KOPT-K1 (cell line): ENCODE measurements around the gene PLAGL1.
"Not testable (repeated sequence)": the region's sequence is repeated elsewhere in the genome, so short reads cannot be mapped to it uniquely, and the experiment has no call there.

ENCODE experiments used
- H3K27ac ChIP-seq: fragments of 200-600 bp; sonication (generic); 2 replicates; pipeline ENCODE4 v1.5.1; 2016; ENCODE audit warnings: antibody characterized with exemption, mild to moderate bottlenecking, low read depth, low read length; ENCODE audit not compliant: poor library complexity, severe bottlenecking
- H3K36me3 ChIP-seq: fragments of 200-600 bp; sonication (generic); 2 replicates; pipeline ENCODE4 v1.5.1; 2017; ENCODE audit warnings: antibody characterized with exemption, mild to moderate bottlenecking, low read length, moderate library complexity; ENCODE audit not compliant: insufficient read depth
- H3K9me3 ChIP-seq: fragments of 200-600 bp; sonication (generic); 2 replicates; pipeline ENCODE4 v1.5.1; 2017; ENCODE audit warnings: antibody characterized with exemption, low read length, mild to moderate bottlenecking; ENCODE audit not compliant: insufficient read depth, poor library complexity, severe bottlenecking

Gene PLAGL1

GRCh38 chr6:144027932-144028587, 20.0 kb upstream of the PLAGL1 start:
- Histone ChIP-seq H3K9me3 (peaks cover 6% of the 10 kb centered on the region), H3K27ac (no peak overlapping the region), H3K36me3 (no peaks in the 10 kb centered on the region)

- Histone ChIP-seq H3K9me3 (no peaks in the 10 kb centered on the region), H3K27ac (no peak overlapping the region), H3K36me3 (no peaks in the 10 kb centered on the region)
Observed at GRCh38 chr6:144023216-144023615, 15.2 kb upstream of the PLAGL1 start.

- Histone ChIP-seq H3K36me3 (no peaks in the 10 kb centered on the region), H3K9me3 (no peaks in the 10 kb centered on the region), H3K27ac (no peak overlapping the region)
Observed at GRCh38 chr6:144019929-144020328, 11.9 kb upstream of the PLAGL1 start.

- Histone ChIP-seq H3K9me3 (no peaks in the 10 kb centered on the region), H3K27ac (no peak overlapping the region), H3K36me3 (no peaks in the 10 kb centered on the region)
Observed at GRCh38 chr6:144017166-144018094, 9.4 kb upstream of the PLAGL1 start.

DNA sequence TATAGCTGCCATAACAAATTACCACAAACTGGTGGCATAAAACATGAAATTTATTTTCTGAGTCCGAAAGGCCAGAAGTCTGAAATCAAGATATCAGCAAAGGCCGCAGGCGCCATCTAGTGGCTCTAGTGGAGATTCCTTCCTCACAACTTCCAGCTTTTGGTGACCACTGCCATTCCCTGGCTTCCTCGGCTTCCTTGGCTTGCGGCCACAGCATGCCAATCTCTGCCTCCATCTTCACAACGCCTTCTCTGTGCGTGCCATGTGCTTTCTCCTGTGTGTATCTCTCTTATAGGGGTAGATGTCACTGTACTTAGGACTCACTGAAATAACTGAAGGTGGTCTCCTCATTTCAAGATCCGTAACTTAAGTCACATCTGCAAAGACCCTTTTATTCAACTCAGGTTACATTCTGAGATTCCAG, 5.4 kb upstream of the PLAGL1 start:
- Histone ChIP-seq H3K9me3 (no peaks in the 10 kb centered on the region), H3K27ac (no peak overlapping the region), H3K36me3 (no peaks in the 10 kb centered on the region)

GRCh38 chr6:144012534-144012933, 4.5 kb upstream of the PLAGL1 start:
- H3K36me3 ChIP-seq, result no peaks in the 10 kb centered on the region
- H3K9me3 ChIP-seq, result no peaks in the 10 kb centered on the region
- H3K27ac ChIP-seq, result no peak overlapping the region

DNA sequence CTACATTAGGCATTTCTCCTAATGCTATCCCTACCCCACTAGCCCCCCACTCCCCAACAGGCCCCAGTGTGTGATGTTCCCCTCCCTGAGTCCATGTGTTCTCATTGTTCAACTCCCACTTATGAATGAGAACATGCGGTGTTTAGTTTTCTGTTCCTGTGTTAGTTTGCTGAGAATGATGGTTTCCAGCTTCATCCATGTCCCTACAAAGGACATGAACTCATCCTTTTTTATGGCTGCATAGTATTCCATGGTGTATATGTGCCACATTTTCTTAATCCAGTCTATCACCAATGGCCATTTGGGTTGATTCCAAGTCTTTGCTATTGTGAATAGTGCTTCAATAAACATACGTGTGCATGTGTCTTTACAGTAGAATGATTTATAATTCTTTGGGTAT, 1.6 kb upstream of the PLAGL1 start:
- not testable (repeated sequence) for H3K36me3 ChIP-seq, H3K27ac ChIP-seq, H3K9me3 ChIP-seq

- H3K27ac ChIP-seq, result peak overlapping the region; percentile 69
- H3K9me3 ChIP-seq, result no peaks in the 10 kb centered on the region
- no peaks in the 10 kb centered on the region for H3K36me3 ChIP-seq
Observed at GRCh38 chr6:144008846-144009245, 787 bp upstream of the PLAGL1 start.

- H3K36me3 ChIP-seq, result no peaks in the 10 kb centered on the region
- H3K9me3 ChIP-seq, result peaks cover 6% of the 10 kb centered on the region
- peak overlapping the region; percentile 69 for H3K27ac ChIP-seq
Observed at GRCh38 chr6:144007478-144008119, 460 bp downstream of the PLAGL1 start.

DNA sequence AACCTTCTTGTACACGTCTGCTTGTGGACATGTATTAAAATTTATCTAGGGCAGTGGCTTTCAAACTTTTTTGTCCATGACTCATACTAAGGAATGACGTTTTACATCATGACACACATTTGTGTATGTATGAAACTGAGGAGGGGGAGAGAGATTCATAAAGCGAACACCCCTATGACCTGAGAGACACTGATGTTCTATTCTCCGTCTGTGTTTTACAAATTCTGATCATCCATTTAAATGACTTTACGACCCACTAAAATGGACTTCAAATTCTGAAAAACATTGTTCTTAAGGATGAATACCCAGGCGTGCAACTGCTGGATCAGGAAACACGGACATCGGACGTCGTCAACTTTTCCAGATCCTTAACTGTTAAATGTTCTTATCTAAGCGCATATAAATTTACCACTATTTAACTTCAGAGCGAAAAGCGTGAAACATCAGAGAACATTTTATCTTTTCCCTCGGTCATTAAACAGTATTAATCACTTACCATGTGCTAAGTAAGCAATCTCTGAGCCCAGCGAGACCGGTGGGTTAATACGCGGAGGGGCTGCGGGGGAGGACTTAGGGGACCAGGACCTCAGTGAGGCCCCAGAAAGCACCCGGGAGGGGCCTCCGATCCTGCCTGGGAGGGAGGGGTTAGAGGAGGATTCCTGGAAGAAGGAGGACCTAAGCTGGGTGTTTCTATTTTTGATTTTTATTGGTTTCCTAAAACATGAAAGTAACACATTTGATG, 1.2 kb downstream of the PLAGL1 start:
- Histone ChIP-seq H3K9me3 (peaks cover 13% of the 10 kb centered on the region), H3K27ac (no peak overlapping the region), H3K36me3 (no peaks in the 10 kb centered on the region)

GRCh38 chr6:143999406-143999805, 8.7 kb downstream of the PLAGL1 start:
- H3K27ac ChIP-seq, result no peak overlapping the region
- H3K36me3 ChIP-seq, result no peaks in the 10 kb centered on the region
- H3K9me3 ChIP-seq, result peaks cover 24% of the 10 kb centered on the region

DNA sequence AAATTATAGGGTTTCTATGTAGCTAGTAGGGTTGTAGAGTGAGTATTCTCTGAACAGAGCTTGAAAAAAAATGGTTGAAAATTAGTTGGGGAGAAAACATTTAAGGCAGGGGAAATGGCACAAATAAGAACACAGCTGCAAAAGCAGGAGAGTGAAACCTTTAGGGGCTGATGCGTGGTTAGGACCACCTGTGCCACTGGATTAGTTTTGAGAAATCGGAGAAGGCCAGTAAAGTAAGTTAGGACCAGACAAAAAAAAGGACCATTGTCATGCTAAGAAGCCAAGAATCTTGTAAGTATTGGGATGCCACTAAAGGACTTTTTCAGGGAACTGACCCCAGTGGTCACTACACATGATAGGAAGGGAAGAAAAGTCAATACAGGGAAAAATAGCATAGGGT, 9.4 kb downstream of the PLAGL1 start:
- no peak overlapping the region for H3K27ac ChIP-seq
- no peaks in the 10 kb centered on the region for H3K36me3 ChIP-seq
- peaks cover 31% of the 10 kb centered on the region for H3K9me3 ChIP-seq

DNA sequence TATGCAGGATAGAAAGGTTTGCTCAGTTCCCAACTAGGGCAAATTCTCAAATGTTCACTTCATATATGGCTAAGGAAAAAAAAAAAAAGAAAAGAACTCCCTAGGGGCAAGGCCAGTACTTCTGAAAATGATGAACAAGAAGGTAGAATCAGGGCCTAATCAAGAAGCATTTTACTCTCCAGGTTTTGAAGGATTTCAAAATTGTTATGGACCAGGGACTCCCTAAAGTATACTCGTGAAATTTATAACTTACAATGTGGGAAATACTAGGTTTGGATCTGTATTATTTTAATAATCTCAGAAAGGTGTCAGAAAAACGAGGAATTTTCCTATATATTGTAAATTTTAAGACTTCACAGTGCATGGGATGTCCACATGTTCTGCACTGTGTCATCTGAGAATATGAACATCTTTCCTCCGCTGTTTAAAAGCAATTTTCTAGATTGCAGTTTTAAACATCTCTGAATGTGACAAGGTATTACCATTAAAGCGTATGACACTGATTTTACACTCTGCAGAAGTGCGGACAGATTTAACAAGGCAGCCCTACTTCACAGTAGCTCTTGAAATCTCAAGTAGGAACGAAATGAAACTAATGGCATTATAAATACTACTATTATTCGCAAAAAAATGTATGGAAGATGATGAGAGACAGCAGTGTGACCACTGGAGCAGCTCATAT, 14.0 kb downstream of the PLAGL1 start:
- Histone ChIP-seq H3K27ac (no peak overlapping the region), H3K9me3 (peaks cover 20% of the 10 kb centered on the region), H3K36me3 (no peaks in the 10 kb centered on the region)

DNA sequence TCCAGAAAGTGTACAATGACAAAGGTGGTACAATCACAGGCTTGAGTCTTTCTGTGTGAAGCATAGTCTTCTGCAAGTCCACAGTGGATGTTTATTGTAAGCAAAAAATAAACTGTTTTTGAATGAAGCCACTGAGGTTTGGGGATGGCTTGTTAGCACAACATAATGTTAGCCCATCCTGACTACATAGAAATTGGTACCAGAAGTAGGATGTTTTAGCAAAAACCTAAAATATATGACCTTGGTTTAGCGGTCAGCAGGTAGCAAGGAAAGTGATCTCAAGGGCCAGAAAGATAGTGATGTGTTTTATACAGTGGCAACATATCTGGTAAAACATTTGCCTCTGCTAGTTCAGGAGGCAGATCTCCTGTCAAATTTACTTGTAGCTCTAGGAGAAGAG, 15.8 kb downstream of the PLAGL1 start:
- H3K36me3 ChIP-seq, result no peaks in the 10 kb centered on the region
- peaks cover 20% of the 10 kb centered on the region for H3K9me3 ChIP-seq
- no peak overlapping the region for H3K27ac ChIP-seq
